HG02981 (cell line): ENCODE measurements around the gene CDC6.

Experiments used
- ATAC-seq: cut with Tn5 transposase; IDR thresholded peaks from one replicate; pipeline ENCODE4 v1.9.1; 2021; ENCODE audit warnings: mild to moderate bottlenecking, moderate library complexity; ENCODE audit not compliant: unreplicated experiment

The CDC6 gene

GRCh38 chr17:40338941-40339649, 51.4 kb downstream of the CDC6 start:
- ATAC-seq = no peak

DNA sequence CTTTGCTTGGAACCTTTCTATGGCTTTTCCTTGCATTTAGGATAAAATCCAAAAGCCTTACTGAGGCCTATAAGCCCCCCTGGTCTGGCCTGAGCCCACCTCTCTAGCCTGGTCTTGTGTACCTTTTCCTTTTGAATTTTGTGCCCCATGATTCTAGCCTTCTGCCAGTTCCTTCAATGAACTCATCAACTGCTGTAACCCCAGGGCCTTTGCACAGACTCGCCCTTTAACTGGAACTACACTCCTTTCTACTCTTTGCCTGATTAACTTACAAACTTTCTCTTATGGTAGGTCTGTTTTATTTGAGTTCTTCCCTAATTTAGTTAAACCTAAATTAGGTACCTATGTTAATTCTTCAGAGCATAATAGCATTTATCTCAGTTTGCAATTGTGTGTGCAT, 52.6 kb downstream of the CDC6 start:
- no peak for ATAC-seq

DNA sequence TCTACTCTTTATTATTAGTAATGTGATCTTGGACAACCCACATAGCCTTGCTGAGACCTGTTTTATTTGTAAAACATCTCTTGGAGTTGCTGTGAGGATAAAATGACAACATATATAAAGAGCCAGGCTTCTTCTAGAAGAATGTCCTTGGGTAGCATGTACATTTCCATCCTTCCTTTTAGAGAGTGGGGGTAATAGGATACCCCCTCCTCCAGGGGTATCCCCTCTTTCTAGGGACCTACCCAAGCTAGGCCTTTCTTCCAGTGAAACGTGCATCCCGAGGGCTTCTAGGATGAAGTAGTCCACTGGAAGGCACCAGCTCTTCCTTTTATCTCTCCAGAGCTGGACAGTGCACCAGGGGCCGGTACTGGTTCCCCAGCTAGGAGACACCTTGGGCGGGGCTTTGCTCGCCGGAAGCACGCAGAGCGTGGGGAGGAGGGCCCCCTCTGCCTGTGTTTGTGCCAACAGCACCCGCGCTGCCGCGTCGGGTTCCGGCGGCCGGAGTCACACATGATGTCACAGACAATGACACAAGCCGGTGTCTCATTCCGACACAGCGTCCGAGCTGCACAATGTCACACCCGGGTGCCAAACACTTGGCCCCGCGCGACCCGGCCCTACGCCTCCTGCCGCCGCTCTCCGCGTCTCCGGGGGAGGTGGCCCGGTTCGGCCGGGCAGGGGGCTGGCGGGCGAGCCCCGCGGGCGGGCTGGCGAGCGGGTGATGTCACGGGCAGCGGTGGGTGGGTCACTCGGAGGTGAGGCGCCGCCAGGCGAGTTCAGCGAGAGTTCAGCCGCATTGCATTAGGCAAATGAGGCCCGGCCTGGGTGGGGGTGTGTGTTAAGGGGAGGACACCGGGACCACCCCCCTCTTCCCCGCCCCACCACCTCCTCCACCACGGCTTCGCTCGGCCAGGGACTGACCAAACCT, 53.5 kb downstream of the CDC6 start:
- peak; percentile 44 for ATAC-seq

GRCh38 chr17:40341808-40342503, 54.3 kb downstream of the CDC6 start:
- ATAC-seq = no peak

GRCh38 chr17:40342504-40343218, 55.0 kb downstream of the CDC6 start:
- no peak for ATAC-seq

DNA sequence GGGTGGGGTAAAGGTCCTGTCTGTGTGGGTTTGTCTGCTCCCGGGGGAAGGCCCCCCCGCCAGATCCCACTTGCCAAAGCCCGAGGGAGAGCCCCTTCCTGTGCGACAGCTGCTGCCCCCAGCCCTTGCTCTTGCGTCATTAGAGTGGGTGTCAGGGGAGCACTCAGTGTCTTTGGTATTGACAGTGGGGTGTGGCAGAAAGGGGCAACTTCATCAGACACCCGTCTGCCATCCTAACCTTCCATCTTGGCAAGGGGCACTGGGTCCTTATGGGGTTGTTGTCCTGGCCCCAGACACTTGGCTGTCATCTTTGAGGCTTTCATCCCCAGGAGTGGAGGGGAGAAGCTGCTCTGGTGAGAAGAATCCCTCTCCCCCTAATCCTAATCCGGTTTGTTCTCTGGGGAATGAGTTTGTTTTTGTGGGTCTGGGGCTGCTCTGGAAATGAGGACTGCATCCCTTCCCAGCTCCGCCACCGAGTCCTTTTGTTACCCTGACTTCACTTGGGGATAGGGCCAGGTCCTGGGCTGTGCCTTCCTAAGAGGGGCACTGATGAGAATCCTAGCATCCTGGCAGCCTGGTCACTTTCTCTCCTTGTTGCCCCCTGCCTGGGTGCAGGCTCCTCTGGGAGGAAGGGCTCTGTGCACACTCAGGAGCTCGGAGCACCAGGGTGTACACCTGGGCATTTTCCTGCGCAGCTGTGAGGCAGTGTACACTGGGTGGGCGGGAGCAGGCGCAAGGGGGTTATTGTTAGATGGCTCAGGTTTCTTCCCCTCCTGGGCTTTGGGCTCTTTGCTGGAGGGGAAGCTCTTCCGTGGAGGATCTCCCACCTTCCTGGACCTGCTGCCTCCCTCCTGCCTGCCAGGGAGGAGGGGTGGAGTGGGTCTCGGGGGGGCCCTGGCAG, 55.8 kb downstream of the CDC6 start:
- no peak for ATAC-seq

DNA sequence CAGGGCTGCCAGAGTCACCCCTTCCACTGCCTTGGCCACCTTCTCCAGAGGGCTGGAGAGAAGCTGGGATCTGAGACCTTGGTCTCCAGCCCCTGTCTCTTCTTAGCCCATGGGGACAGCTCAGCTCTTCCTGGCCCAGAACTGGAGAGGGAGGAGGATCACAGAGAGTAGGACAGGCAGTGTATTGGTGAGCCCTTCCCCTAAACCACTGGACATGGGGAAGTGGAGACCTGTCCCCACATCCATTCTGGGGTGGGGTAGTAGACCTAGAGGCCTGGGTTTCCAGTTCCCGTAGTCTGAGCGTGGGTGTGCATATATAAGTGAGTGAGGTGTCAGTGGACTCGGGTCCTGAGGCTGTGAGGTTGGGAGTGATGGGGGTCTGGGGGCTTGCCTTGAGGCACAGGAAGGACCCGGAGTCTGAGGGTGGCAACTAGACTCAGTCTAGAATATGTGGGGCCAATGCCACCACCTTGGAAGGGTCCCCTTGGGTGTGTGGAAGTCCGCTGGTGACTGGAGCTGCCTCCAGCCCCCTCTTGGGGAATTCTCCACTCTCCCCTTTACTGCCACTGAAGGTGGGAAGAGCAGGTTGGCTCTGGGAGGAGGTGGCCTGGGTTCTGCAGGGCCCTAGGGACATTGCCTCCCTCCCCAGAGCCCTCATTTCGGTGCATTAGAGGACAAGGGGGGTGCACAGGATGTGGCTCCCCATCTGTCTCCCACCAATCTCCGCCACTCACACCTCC, 56.9 kb downstream of the CDC6 start:
- ATAC-seq = no peak

- no peak for ATAC-seq
Observed at GRCh38 chr17:40345161-40345993, 57.7 kb downstream of the CDC6 start.

DNA sequence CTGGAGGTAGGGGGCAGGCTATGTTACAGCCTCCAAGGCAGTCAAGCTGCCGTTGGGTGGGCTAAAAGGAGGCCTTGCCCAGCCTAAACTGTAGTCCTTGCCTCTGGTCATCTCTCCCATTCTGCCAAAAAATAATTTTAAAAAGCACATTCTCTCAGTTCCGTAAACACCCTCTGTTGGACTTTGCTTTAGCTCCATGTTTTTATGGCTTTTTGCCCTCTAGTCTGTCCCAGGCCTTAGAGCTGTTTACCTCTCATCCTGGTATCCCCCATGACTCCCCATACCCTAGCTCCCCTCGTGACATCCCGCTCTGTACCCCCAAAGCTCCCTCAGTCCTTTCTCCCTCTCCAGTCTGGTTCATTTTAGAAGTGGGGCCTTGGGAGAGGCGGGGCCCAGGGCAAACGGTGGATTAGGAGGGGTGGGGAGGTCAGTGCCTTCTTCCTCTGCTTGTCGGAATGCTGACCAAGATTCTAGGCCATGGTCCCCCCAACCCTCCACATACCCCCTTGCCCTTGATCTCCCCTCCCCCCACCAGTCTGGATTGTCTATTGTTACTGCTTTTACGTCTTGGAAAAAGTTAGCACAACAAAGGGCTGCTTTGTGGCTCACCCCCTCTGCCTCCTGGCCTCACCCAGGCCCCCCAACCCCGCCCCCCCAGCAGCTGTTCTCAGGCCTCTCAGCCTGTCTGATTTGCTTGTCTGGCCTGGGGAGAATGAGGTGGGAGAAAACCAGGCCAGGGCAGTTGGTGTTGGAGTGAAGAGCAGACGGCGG, 58.5 kb downstream of the CDC6 start:
- no peak for ATAC-seq

DNA sequence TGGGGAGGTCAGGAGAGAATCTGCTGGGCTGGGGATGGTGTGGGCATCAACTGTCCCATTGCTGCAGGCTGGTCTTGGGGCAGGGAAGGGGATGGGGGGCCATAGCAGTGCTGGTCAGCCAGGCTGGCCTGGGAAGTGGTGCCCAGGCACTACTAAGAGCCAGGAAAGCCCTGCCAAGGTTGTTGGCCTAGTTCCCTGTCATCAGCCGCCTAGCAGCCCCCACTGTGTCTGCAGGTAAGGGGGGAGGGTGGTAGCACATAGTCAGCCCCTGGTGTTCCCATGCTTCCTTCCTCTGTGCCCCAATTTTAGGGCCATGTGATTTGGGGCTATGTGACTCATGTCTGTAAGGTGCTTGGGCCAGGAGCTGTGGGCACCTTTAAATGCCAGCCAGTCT, 59.1 kb downstream of the CDC6 start:
- ATAC-seq = no peak

GRCh38 chr17:40347319-40348135, 59.8 kb downstream of the CDC6 start:
- ATAC-seq = no peak

DNA sequence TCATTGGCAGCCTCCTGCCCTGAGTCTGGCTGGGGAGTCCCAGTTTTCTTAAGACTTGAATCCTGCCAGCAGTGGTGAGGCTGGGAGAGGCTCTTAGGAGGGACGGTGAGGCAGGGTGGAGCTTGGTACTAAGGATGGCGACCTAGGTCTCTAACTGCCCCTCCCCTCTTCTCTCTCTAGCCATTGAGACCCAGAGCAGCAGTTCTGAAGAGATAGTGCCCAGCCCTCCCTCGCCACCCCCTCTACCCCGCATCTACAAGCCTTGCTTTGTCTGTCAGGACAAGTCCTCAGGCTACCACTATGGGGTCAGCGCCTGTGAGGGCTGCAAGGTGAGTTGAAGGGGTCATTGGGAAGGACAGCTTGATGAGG, 60.4 kb downstream of the CDC6 start:
- ATAC-seq = no peak

DNA sequence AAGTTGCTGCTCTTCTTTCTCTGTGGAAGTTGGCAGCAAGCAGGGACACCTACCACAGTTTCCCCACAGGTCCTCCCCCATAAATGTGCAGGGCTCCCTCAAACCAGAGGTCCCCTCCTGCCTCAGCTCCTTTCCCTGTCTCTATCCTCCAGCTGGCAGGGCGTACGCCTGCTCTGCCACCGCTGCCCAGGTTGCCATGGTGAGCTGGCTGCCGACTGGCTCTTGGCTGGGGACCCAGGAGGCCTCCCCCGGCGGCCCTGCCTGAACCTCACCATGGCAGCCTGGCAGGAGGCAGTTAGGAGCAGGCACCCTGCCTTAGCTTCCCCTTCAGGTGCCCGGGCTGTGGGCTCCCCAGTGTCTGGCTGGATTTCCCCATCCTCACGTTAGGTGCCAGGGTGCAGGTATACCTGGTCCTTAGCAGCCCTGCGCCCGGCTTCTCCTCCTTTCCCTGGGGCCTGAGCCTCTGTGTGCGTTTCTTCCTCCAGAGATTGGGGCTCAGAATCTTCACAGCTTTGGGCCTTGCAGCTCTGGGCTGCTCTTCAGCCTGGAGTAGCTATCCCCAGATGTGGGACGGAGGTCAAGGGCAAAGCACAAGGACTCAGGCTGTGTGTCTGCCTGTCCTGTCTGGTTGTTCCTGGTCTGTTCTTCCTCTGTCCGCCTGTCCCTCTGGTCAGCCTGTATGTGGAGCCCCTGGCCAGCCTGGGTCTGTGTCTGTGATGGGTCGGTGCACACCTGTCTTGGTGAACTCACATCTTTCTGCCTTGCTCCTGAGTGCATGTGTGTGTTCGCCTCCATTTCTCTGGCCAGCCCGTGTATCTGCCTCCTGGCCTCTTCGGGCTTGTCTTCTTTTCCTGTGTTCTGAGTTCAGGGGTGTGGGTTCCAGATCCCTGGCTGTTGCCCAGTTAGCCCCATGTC, 61.1 kb downstream of the CDC6 start:
- no peak for ATAC-seq

DNA sequence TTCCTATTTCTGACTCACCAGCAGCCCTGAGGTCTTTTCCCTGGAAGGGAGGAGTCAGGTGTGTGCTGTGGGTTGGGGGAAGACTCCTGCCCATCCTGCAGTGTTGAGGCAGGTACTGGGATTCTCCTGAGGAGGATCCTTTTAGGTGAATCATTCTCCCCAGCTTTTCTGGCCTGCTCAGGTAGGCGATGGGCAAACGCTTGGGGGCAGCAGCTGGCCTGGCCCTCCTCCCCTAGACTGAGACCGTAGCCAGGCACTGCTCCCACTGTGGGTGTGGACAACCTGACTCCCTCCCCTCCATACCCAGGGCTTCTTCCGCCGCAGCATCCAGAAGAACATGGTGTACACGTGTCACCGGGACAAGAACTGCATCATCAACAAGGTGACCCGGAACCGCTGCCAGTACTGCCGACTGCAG, 61.8 kb downstream of the CDC6 start:
- no peak for ATAC-seq

DNA sequence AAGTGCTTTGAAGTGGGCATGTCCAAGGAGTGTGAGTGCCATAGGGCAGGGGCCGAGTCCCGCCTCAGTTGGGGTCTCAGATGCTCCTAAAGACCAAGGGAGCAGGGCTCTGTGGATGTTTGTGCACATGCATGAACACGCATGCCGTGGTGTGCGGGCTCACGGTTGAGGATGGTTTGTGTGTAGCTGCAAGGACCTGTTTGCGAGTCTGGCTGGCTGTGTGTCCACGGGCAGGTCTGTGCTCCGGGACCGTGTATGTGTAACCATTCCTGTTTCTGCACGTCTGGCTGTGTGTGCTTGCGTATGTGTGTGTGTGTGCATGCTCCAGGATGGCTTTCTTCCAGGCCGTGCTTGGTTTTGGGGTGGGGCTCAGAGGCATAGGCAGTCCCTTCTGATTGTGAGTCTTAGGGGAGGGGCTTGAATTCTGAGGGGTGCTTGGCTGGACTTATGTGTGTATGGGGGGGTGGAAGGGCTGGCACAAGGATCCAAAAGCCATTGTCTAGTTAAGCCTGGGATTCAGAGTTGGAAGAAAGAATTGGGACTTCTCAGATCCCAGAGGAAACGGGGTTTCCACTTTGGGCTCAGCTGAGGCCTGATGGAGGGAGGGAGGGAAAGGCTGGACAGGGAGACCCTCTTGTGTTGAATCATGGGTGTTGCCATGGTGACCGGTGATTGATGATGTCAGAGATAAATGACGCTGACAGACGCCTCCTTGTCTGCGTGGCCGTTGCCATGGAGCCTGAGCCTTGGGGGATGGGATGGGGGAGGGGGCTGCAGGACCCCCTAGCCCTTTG, 62.4 kb downstream of the CDC6 start:
- no peak for ATAC-seq
